Thoracic aorta (tissue), 2 donors: ENCODE measurements around the gene SORBS1. TPM values are rescaled to one million over a fixed set of nuclear protein-coding genes. Genes with fewer than 3 reads are reported as not detected.
A peak's percentile ranks its signal among the peaks of the same experiment; 100 is the strongest.

Experiments
- ATAC-seq: fragments of 150-250 bp; one replicate; pipeline ENCODE4 v1.8.0; 2017; ENCODE audit warnings: low read depth; ENCODE audit not compliant: insufficient number of reproducible peaks, low FRiP score
- DNase-seq: peaks from one replicate; pipeline ENCODE4 v3.0.0-alpha.2; 2020; ENCODE audit warnings: low spot score
- H3K27ac ChIP-seq, 2 donors: fragments of 200-600 bp; sonication (generic); 1 replicate in 1 of 2; 2 replicates in 1 of 2; pipeline ENCODE4 v1.5.1; 2016; ENCODE audit warnings: mild to moderate bottlenecking in 2 of 2, moderate library complexity in 2 of 2
- H3K27me3 ChIP-seq: fragments of 200-600 bp; sonication (generic); replicated peaks from 2 replicates; pipeline ENCODE4 v1.6.0; 2016; ENCODE audit warnings: mild to moderate bottlenecking; ENCODE audit not compliant: insufficient read depth
- H3K36me3 ChIP-seq: fragments of 200-600 bp; sonication (generic); one replicate; pipeline ENCODE4 v1.5.1; 2016
- H3K4me1 ChIP-seq, 2 donors: fragments of 200-600 bp; sonication (generic); 1 replicate in 1 of 2; 2 replicates in 1 of 2; pipeline versions ENCODE4 v1.5.1 to v1.6.0; 2016; ENCODE audit warnings: low read depth in 2 of 2, mild to moderate bottlenecking in 1 of 2; ENCODE audit not compliant: control insufficient read depth in 1 of 2
- H3K4me3 ChIP-seq: fragments of 200-600 bp; sonication (generic); 2 replicates; pipeline ENCODE4 v1.5.1; 2016; ENCODE audit warnings: mild to moderate bottlenecking
- H3K9me3 ChIP-seq: fragments of 200-600 bp; sonication (generic); 2 replicates; pipeline ENCODE4 v1.5.1; 2016
- CTCF ChIP-seq: fragments of 200-600 bp; sonication (generic); IDR thresholded peaks from one replicate; pipeline ENCODE4 v1.5.1; 2019; ENCODE audit warnings: antibody characterized with exemption
- total RNA-seq, 2 donors: library from RNA; depleted of rRNA; stranded (reverse); fragments of >200 nt; gene quantifications; one replicate each; pipeline versions ENCODE4 v1.1.0 to v1.2.3, GENCODE V29; 2016

Gene SORBS1
- total RNA-seq, 2 donors from 2014 or later: 1,110 to 1,659 TPM

- H3K9me3 ChIP-seq: no peaks in the 10 kb centered on the region
- TF ChIP-seq CTCF: no peak
- H3K36me3 ChIP-seq: peaks cover 3% of the 10 kb centered on the region
- H3K27ac ChIP-seq: peak overlapping the region; percentile 87 to 89
- ATAC-seq: no peak
- H3K4me1 ChIP-seq: peaks cover 84 to 100% of the 10 kb centered on the region in 2 donors
- no peaks in the 10 kb centered on the region for H3K27me3 ChIP-seq
- no peak for DNase-seq
- peak overlapping the region; percentile 10 for H3K4me3 ChIP-seq
These were observed 48.1 kb downstream of the SORBS1 start for GRCh38 chr10:95513008-95513589.

GRCh38 chr10:95511314-95511713 lies 49.9 kb downstream of the SORBS1 start:
- Histone ChIP-seq H3K4me1 (peaks cover 85 to 100% of the 10 kb centered on the region in 2 donors), H3K27ac (peak overlapping the region; percentile 87 to 89), H3K9me3 (no peaks in the 10 kb centered on the region), H3K27me3 (no peaks in the 10 kb centered on the region), H3K4me3 (no peak overlapping the region), H3K36me3 (peaks cover 3% of the 10 kb centered on the region)
- TF ChIP-seq CTCF: no peak
- DNase-seq: no peak
- ATAC-seq: no peak

GRCh38 chr10:95509251-95509650 lies 51.9 kb downstream of the SORBS1 start:
- no peaks in the 10 kb centered on the region for H3K36me3 ChIP-seq
- H3K4me1 ChIP-seq: peaks cover 84 to 100% of the 10 kb centered on the region in 2 donors
- H3K27ac ChIP-seq: peak overlapping the region; percentile 87 to 89
- DNase-seq (no peak), ATAC-seq (no peak)
- peak overlapping the region; percentile 39 for H3K4me3 ChIP-seq
- no peaks in the 10 kb centered on the region for H3K27me3 ChIP-seq
- H3K9me3 ChIP-seq: no peaks in the 10 kb centered on the region
- no peak for TF ChIP-seq CTCF

DNA sequence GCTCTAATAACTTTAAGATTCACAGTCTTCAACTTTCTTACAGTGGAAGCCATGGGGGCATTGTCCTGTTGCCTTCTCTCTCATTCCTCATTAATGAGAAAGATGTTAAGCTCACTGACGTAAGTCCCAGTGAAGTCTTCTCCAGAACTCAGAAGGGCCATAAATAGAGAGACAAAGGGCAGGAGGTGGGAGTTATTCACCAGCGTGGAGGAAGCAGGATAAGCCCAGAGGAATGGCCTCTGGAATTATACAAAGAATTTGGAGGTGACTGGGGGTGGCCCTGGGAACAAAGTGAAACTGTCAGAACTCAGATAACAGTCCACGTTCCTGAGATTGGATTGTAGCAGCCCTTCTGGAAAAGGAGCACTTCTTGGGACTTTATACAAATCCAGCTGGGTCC lies 52.4 kb downstream of the SORBS1 start:
- H3K4me1 ChIP-seq: peaks cover 88 to 100% of the 10 kb centered on the region in 2 donors
- H3K36me3 ChIP-seq: no peaks in the 10 kb centered on the region
- peak overlapping the region; percentile 24 for H3K4me3 ChIP-seq
- ATAC-seq (no peak), DNase-seq (no peak)
- peak overlapping the region; percentile 87 to 89 for H3K27ac ChIP-seq
- no peak for TF ChIP-seq CTCF
- H3K9me3 ChIP-seq: no peaks in the 10 kb centered on the region
- no peaks in the 10 kb centered on the region for H3K27me3 ChIP-seq

DNA sequence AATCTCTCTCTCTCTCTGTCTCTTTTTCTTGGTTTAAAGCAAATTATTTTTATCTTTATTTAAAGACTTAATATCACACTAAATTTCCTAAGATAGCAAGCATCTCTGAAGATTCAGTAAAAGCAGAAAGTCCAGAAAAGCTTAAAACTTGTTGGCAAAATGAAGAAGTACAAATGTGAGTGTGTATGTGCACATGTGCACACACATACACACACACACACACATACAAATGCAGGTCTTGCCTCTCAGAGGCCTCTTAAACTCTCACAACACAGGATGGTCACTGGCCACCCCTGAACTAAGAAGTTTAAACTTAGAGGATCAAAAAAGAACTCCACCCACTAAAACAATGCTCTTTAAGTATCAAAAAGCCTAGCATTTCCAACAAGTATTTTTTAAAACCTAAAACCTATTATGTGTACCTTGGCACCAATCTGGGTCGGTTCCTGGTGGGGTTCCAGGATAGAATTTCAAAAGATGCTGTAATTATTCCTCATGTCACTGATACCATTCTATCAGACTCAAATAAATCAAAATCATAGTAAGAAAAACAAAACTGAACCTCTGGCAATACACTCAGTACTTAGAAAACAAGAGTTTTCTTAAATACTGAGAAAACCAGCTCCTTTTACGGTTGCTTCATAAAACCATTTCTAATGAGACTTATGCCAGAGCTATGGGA lies 55.0 kb downstream of the SORBS1 start:
- no peak for TF ChIP-seq CTCF

More for the DNA sequence above, 55.0 kb downstream of the SORBS1 start:
- Histone ChIP-seq H3K4me3 (peak overlapping the region; percentile 23), H3K9me3 (no peaks in the 10 kb centered on the region), H3K27ac (peak overlapping the region; percentile 87 to 89), H3K4me1 (peaks cover 84 to 100% of the 10 kb centered on the region in 2 donors), H3K36me3 (no peaks in the 10 kb centered on the region), H3K27me3 (no peaks in the 10 kb centered on the region)
- no peak for ATAC-seq
- DNase-seq: no peak
